GM18907 (cell line): ENCODE data around the gene PRKG1.

ENCODE experiments used
- ATAC-seq: cut with Tn5 transposase; IDR thresholded peaks from one replicate; pipeline ENCODE4 v1.9.1; 2021; ENCODE audit warnings: mild to moderate bottlenecking, moderate library complexity; ENCODE audit not compliant: unreplicated experiment

PRKG1 gene

GRCh38 chr10:51937308-51938140, 863.2 kb downstream of the PRKG1 start:
- ATAC-seq: no peak

GRCh38 chr10:51950371-51950995, 876.2 kb downstream of the PRKG1 start:
- ATAC-seq: no peak

DNA sequence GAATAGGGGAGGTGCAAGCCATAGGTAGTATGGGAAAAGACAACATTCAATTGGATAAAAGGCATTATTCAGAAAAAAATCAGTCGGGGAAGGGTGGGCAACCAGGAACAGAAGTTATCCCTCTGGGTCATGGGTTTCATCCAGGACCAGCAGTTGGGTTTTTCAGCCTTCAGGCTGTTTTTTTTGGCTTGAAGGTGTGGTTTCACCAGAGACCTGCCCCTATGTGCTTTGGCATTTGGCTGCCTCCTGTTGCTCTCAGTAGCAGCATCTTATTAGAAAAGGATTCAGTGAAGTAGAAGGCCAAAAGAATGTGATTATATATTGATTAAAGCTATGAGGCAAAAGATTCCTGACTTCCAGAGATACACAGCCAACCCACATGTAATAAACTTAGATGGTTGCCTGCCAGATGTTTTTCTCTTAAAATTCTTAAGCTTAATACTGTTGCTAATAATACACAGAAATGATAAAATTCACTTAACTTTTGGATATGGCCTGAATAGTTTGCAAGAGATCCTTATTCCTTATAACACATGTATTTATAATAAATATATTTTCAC, 876.8 kb downstream of the PRKG1 start:
- ATAC-seq: no peak

GRCh38 chr10:51951601-51952000, 877.3 kb downstream of the PRKG1 start:
- ATAC-seq: no peak

DNA sequence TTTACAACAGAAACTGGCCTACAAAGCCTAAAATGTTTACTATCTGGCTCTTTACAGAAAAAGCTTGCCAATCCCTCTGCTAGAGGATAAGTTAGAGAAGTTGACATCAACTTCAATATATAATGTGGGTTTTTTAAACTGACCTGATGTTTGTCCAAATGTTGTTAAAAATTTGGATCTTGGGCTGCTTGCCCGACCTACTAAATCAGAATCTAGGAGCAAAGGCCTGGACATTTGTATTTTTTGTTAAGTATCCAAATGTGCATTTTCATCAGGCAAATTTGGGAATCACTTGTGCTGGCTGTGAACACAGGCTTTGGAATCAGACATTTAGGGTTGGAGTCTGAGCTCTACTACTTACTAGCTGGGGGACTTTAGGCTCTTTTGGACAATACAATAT, 877.8 kb downstream of the PRKG1 start:
- ATAC-seq: no peak

DNA sequence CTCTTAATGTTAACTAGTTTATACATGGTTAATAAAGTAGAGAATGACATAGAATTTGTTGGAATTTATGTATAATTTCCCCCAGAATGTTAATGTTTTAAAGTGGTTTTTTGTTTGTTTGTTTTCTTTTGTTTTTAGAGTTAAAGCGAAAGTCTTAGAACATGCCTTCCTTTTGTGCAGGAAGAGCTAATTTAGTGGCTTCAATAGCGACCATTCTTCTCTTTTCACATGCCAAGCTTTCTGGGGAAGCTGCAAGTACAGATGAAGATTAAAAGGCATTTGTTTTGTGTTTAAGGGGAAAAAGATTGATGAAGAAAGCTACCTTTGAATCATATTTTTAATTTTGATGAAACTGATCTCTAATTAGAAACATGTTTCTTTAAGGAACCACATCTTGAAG, 881.4 kb downstream of the PRKG1 start:
- no peak for ATAC-seq

DNA sequence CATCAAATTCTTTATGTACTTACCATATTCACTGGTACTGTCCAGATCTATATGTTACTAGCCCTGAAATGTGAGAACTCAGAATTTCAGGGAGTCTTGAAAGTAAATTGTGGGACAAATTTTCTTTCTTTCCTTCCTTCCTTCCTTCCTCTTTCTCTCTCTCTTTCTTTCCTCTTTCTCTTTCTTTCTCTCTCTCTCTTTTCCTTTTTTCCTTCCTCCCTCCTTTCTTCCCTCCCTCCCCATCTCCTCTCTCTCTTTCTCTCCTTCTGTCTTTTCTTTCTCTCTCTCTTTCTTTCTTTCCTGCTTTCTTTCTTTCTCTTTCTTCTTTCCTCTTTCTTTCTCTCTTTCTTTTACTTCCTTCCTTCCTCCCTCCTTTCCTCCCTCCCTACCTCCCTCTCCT, 882.5 kb downstream of the PRKG1 start:
- no peak for ATAC-seq

- peak; percentile 70 for ATAC-seq
Measured at GRCh38 chr10:51960494-51960895, 886.2 kb downstream of the PRKG1 start.

DNA sequence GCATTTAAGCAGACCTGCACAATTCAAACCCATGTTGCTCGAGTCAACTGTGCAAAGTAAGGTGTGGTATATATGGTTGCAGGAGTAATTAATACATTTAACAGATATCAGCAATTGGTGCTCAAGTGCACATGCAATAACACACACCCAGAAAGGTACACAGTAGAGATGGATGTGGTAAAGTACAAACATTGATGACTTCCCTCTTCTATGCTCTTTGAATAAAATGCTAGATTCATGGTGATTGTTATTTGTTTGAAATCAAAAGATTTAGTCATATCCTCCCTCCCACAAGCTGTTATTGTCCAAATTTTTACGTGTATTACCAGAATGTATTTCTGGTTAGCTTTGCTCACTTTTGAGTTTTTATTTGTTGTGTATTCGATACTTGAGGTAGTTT, 887.1 kb downstream of the PRKG1 start:
- no peak for ATAC-seq

- ATAC-seq: no peak
Measured at GRCh38 chr10:51964630-51965029, 890.3 kb downstream of the PRKG1 start.

- ATAC-seq: no peak
Measured at GRCh38 chr10:51965451-51965850, 891.2 kb downstream of the PRKG1 start.

DNA sequence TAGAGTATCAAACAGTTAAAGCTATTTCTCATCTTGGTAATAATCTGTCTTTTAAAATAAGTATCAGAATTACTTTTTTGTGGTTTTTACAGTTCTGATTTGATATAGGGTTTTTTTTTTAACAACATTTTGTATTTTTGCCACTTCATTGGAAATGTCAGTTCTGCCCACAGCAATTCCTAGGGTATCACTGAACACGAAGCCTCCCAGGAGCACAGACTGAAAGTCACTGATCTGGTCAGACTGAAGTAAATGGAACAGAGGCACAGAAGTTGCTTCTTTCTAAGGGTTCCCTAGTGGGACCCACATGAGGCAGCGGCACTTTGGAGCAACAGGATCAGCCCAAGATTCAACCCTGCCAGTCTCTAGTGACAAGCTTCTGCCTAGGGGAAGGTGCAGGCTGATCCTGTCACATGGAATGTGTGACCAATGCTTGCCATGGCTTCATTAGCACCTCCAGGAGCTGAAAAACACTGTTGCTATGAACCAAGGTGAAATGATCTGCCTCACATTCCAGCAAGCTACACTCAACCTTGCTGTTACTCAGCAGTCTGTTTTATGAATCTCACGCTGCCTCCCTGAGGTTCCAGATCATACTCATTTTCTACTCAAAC, 898.6 kb downstream of the PRKG1 start:
- ATAC-seq: no peak

- no peak for ATAC-seq
Measured at GRCh38 chr10:51980752-51981151, 906.5 kb downstream of the PRKG1 start.

DNA sequence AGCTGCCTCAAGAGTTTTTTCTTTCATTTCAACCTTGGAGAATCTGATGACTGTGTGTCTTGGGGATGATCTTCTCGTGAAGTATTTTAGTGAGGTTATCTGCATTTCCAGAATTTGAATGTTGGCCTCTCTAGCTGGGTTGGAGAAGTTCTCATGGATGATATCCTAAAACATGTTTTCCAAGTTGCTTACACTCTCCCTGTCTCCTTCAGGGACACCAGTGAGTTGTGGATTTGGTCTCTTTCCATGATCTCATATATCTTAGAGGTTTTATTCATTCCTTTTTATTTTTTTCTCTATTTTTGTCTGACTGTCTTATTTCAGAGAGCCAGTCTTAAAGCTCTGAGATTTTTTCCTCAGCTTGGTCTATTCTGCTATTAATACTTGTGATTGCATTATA, 907.4 kb downstream of the PRKG1 start:
- no peak for ATAC-seq

DNA sequence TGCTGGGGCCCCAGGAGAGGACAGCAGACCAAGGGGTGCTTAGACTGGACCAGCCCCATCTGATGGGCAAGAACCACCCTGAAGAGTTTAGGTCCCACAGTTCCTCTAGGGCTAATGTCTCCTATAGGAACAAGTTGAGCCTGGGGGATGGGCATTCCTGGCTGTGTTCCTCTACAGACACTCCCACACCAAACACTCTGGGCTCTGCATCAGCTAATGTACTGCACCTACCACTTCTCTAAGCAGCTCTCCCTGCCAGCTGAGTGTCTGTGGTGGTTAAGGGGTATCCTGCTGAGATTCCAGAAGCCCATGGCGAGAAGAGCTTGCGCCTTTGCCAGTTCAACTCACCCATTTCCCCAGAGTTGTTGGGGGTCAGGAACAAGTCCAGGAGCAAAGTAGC, 909.2 kb downstream of the PRKG1 start:
- ATAC-seq: no peak

GRCh38 chr10:51985336-51985735, 911.0 kb downstream of the PRKG1 start:
- no peak for ATAC-seq

- ATAC-seq: no peak
Measured at GRCh38 chr10:51986516-51986915, 912.2 kb downstream of the PRKG1 start.

GRCh38 chr10:51993475-51993874, 919.2 kb downstream of the PRKG1 start:
- no peak for ATAC-seq

DNA sequence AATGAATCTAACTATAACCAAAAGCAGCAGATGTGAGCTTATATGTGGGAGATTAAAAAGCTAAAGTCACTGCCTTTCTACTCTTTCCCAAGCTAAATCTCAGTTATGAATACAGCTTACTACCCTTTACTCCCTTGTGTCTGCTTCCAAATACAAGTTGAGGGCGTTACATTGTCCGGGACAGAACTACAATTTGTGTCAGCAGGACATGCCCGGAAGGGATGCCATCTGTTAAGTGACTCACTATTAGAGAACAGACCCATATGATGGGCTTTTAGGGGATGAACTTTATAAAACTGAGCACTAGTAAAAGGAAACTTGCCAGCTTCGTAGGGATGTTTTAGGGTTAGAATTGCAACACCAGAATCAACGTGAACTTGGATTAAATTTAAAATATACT, 924.8 kb downstream of the PRKG1 start:
- no peak for ATAC-seq

DNA sequence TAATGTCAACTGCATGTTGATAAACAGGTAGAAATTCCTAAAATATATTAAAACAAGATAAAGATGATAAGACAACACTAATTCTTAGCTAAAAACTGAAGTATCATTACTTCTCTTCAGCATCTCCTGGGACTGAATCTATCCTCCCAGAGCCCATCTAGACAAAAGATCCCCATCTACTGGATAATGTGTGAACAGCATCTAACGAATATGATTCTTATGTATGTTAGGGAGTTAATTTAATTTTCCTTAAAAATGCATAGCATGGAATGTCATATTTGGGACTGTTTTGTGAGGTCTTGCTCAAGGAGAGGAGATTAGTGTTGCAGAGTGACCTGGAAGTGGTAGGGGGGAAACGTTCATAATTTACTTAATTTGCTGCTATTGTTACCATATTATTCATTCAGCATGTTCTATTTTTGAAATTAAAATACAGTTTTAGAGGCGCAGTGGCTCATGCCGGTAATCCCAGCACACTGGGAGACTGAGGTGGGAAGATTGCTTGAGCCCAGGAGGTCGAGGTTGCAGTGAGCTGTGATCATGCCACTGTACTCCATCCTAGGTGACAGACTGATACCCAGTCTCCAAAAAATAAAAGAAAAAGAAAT, 930.2 kb downstream of the PRKG1 start:
- ATAC-seq: peak; percentile 77

DNA sequence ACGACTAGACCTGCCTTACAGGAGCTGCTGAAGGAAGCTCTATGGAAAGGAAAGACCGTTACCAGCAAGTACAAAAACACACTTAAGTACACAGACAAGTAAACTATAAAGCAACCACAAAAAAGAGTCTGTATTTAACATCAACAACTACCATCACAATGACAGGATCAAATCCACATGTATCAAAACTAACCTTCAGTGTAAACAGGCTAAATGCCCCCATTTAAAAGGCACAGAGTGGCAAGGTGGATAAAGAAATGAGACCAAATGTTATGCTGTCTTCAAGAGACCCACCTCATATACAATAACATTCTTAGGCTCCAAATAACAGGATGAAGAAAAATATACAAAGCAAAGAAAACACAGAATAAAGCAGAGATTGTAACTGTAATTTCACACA, 932.8 kb downstream of the PRKG1 start:
- no peak for ATAC-seq
